Lower leg skin (tissue), 4 donors: ENCODE data around the gene DLGAP4. TPM values are rescaled to one million over a fixed set of nuclear protein-coding genes. Genes with fewer than 3 reads are reported as not detected.

ENCODE experiments used
- DNase-seq, 2 donors: peaks; one replicate each; pipeline ENCODE4 v3.0.0-alpha.2; 2019; ENCODE audit warnings: low spot score in 2 of 2
- H3K4me3 ChIP-seq: fragments of 200-600 bp; sonication (generic); 2 replicates; pipeline ENCODE4 v1.5.1; 2017; ENCODE audit warnings: mild to moderate bottlenecking, low read depth; ENCODE audit not compliant: poor library complexity, severe bottlenecking
- POLR2A ChIP-seq, 2 donors: fragments of 450-650 bp; IDR thresholded peaks; one replicate each; pipeline ENCODE4 v1.6.1; 2016 to 2017; ENCODE audit warnings: antibody characterized with exemption in 2 of 2, mild to moderate bottlenecking in 1 of 2, moderate library complexity in 1 of 2
- WGBS, 2 donors: methylation state at CpG; one replicate each; pipeline ENCODE4 v1.1.5; 2018; 5-methylcytosine and 5-hydroxymethylcytosine counted together
- intact Hi-C: fragments of 100-400 bp; cut with DNase I; formaldehyde crosslinking; loops from one replicate; pipeline ENCODE4 v1.15.0; 2023; ENCODE audit warnings: low total_unique reads
- total RNA-seq, 4 donors: library from RNA; depleted of rRNA; stranded (reverse); fragments of >200 nt; gene quantifications; one replicate each; pipeline ENCODE4 v1.1.0, GENCODE V29; 2016
- TF ChIP-seq, protein P1 (sequence below), 3 donors: fragments of 450-650 bp; IDR thresholded peaks; one replicate each; pipeline ENCODE4 v1.5.1; 2016; ENCODE audit warnings: antibody characterized with exemption in 3 of 3, mild to moderate bottlenecking in 3 of 3, moderate library complexity in 2 of 3

DLGAP4 gene
- total RNA-seq, 4 donors from 2014 or later: 75.9 to 162 (median 87.7) TPM

DNA sequence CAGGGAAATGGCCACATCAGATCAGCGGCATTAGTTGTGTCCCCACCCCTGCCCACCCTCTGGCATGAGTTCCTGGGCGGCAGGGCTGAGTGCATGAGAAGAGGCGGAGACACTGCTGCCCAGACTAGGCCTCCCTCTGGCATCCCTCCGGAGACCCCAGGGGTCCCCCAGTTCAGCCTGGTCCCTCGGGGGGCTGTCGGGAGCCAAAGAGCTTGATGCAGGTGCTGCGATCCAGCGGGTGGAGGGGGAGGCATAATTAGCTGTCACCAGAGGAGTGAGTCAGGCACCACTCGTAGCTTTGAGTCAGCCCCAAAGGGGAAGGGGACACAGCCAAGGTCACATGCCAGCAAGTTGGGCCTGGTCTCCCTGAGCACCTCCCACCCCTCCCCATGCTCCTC is 34.5 kb downstream of the DLGAP4 start:
- 63 to 65% methylated on average over 4 to 9 of the region's 9 CpGs for WGBS, 2 donors
- no peak for DNase-seq
- H3K4me3 ChIP-seq: no peak overlapping the region
- TF ChIP-seq, protein P1, sequence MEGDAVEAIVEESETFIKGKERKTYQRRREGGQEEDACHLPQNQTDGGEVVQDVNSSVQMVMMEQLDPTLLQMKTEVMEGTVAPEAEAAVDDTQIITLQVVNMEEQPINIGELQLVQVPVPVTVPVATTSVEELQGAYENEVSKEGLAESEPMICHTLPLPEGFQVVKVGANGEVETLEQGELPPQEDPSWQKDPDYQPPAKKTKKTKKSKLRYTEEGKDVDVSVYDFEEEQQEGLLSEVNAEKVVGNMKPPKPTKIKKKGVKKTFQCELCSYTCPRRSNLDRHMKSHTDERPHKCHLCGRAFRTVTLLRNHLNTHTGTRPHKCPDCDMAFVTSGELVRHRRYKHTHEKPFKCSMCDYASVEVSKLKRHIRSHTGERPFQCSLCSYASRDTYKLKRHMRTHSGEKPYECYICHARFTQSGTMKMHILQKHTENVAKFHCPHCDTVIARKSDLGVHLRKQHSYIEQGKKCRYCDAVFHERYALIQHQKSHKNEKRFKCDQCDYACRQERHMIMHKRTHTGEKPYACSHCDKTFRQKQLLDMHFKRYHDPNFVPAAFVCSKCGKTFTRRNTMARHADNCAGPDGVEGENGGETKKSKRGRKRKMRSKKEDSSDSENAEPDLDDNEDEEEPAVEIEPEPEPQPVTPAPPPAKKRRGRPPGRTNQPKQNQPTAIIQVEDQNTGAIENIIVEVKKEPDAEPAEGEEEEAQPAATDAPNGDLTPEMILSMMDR (IDR thresholded peaks at IDR 0.05): no peak
- no peak for TF ChIP-seq POLR2A (IDR thresholded peaks at IDR 0.05)
- intact Hi-C loops: no loop called here

DNA sequence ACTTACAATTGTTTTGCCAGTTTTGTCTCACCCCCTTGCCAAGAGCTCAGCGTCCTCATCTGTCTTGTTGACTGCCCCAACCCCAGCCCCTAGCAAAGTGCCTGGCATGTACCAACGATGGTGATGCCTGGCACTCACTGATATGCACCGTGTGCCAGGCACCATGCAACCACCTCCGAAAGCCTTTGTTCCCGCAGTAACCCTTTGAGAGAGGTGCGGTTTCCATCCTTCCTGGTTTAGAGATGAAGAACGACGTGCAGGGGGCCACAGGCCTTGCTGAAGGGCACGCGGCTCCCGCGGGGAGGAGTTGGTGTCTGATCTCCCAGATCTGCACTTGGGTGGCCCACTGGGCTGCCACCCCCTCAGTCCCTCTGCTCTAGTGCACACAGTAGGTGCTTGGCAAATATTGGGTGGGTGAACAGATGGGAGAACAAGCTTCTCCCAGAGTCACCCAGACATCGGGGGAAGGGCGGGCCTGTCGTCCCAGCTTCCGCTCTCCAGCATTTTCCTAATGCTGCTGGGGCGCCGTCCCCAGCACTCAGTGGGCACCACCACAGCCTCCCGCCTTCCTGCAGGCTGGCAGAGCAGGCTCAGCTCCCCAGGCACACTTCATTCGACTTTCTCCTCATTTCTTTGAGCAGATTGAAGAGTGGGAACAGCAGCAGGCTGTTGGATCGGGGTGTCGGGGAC is 35.3 kb downstream of the DLGAP4 start:
- H3K4me3 ChIP-seq: no peak overlapping the region
- TF ChIP-seq, protein P1 (IDR thresholded peaks at IDR 0.05): no peak
- no peak for TF ChIP-seq POLR2A (IDR thresholded peaks at IDR 0.05)
- DNase-seq: no peak
- intact Hi-C loops: no loop called here
- 77 to 79% methylated on average over 22 of the region's 22 CpGs for WGBS, 2 donors

DNA sequence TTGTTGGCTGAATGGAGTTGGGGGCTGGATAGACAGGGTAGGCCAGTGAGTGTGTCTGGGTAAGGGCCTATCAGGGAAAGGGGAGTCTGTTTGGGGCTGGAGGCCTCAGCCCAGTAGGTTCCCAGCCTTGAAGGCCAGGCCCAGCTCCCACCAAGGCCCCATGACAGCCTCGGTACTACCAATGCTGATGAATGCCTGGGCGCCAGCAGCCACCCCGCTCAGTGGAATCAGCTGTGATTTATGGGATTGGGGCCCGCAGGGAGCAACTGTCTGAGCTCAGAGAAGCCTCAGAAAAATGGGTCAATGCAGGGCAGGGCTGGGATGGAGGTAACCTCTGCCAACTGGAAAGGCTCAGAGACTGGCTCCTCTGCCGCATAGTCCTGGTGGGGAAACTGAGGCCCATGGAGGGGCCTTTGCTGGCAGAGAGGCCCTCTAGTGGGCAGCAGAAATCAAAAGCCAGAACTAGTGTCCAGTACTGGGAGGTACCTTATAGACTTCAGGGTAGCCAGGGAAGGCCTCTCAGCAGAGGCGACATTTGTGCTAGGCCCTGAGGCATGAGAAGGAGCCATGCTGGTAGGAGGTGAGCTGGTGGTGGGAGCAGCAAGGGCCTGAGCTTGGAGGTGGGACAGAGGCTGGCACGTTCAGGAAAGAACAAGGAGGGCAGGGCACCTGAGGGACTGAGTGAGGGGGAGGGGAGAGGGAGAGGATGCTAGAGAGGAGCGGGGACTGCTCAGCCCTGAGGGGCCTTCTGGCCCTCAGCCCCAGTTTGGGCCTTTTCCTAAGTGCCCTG is 36.4 kb downstream of the DLGAP4 start:
- no peak overlapping the region for H3K4me3 ChIP-seq
- intact Hi-C loops: no loop called here
- DNase-seq: no peak
- no peak for TF ChIP-seq POLR2A (IDR thresholded peaks at IDR 0.05)
- TF ChIP-seq, protein P1 (IDR thresholded peaks at IDR 0.05): no peak
- WGBS, 2 donors: 67 to 70% methylated on average over 7 to 8 of the region's 8 CpGs

DNA sequence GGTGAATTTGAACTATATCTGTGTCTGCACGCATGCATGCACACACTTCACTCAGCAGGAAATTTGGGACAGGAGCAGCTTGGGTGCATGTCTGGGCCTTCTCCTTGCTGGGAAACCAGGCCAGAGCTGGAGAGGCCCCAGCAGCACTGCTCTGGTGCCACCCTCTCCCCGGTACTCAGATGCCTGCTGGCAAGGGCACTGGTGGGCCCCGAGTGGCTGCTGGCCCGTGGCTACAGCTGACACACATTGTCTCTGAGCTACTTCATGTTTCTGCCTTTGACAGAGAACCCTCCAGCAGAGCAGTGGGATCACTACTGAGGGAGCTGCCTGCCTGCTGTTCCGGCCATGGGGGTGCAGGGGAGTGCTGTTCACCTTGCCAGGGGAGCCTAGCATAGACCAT is 37.5 kb downstream of the DLGAP4 start:
- no peak for DNase-seq
- H3K4me3 ChIP-seq: no peak overlapping the region
- no peak for TF ChIP-seq POLR2A (IDR thresholded peaks at IDR 0.05)
- TF ChIP-seq, protein P1 (IDR thresholded peaks at IDR 0.05): no peak
- 67% methylated on average over 5 of the region's 5 CpGs for WGBS, 2 donors
- intact Hi-C loops: no loop called here

DNA sequence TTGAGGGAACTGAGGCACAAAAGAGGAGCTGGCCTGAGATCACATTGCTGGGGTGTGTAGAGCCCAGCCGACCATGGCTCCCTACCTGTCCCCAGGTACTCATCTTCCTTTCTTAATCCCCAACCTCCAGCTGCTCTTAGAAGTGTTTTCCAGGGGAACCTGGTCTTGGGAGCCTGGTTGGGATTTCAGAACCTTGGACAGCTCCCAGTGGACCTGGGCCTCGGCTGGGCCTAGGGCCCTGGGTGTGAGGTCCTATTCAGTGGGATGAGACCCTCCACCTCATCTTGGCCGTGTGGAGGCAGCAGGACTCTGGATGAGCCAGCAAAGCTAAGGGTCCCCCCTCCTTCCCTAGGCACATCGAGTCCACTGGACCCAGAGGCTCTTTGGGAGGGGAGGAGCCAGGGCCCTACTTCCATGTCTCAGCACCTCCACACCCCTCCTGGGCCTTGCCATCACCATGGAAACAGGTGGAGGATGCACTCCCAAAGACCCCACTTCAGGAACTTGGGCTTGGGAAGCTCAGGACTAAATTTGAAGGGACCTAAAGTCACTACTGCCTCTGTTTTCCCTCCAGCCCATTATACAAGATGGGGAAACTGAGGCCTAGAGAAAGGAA is 38.5 kb downstream of the DLGAP4 start:
- no peak overlapping the region for H3K4me3 ChIP-seq
- no peak for TF ChIP-seq POLR2A (IDR thresholded peaks at IDR 0.05)
- TF ChIP-seq, protein P1 (IDR thresholded peaks at IDR 0.05): no peak
- intact Hi-C loops: no loop called here
- no peak for DNase-seq
- WGBS, 2 donors: 15 to 19% methylated on average over 4 of the region's 4 CpGs
